ENCODE measurements around the gene CPT1C.
"Not testable (repeated sequence)": the region's sequence is repeated elsewhere in the genome, so short reads cannot be mapped to it uniquely, and the experiment has no call there.

Gene CPT1C

DNA sequence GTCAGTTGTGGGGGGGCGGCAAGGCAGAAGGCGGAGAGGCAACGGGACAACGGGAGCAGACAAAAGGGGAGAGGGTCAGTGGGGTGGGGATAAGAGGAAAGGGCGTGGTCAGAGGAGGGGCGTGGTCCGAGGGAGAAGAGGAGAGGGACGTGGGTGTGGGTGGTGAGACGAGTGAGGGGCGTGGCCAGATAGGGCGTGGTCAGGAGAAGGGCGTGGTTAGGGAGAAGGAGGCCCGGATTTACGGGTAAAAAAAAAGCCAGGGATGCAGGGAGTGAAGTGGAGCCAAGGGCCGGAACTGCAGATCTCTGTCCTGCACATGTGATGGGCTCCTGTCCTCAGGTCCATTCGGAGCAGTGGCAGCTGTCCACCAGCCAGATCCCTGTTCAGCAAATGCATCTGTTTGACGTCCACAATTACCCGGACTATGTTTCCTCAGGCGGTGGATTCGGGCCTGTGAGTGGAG is 21.5 kb downstream of the CPT1C start:
- H3K27ac ChIP-seq (ENCODE audit: low read depth, low read length) = no peak overlapping the region
- H3K9ac ChIP-seq (ENCODE audit: low read depth, low read length) = no peak overlapping the region
- no peak overlapping the region for H3K4me3 ChIP-seq (ENCODE audit: low read depth, low read length)
- no peaks in the 10 kb centered on the region for H3K27me3 ChIP-seq (ENCODE audit: control insufficient read depth, insufficient read depth, low read length)
- no peaks in the 10 kb centered on the region for H3K4me1 ChIP-seq (ENCODE audit: control insufficient read depth, insufficient read depth, low read length)
- H3K36me3 ChIP-seq (ENCODE audit: control insufficient read depth, insufficient read depth, low read length) = 0 out of 2 replicates have a peak, but pooled peaks cover 3% of the 10 kb centered on the region
- no peaks in the 10 kb centered on the region for H3K9me3 ChIP-seq (ENCODE audit: control insufficient read depth, insufficient read depth, low read length)

DNA sequence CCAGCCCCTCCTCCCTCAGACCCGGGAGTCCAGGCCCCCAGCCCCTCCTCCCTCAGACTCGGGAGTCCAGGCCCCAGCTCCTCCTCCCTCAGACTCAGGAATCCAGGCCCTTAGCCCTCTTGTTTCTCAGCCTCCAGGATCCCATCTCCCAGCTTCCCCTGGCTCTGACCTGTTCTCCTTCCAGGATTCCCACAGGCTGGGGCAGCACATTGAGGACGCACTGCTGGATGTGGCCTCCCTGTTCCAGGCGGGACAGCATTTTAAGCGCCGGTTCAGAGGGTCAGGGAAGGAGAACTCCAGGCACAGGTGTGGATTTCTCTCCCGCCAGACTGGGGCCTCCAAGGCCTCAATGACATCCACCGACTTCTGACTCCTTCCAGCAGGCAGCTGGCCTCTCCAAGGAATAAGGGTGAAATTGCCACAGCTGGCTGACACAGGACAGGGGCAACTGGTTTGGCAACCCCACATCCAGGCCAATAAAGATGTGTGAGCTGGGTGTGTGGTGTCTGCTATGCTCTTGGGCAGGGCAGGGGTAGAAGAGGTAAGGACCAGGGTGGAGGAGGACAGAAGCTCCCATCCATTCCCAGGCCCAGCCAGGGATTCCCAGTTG is 22.4 kb downstream of the CPT1C start:
- Histone ChIP-seq H3K27ac (ENCODE audit: low read depth, low read length) (no peak overlapping the region), H3K36me3 (ENCODE audit: control insufficient read depth, insufficient read depth, low read length) (0 out of 2 replicates have a peak, but pooled peaks cover 3% of the 10 kb centered on the region), H3K9ac (ENCODE audit: low read depth, low read length) (no peak overlapping the region), H3K27me3 (ENCODE audit: control insufficient read depth, insufficient read depth, low read length) (no peaks in the 10 kb centered on the region), H3K9me3 (ENCODE audit: control insufficient read depth, insufficient read depth, low read length) (no peaks in the 10 kb centered on the region), H3K4me1 (ENCODE audit: control insufficient read depth, insufficient read depth, low read length) (no peaks in the 10 kb centered on the region), H3K4me3 (ENCODE audit: low read depth, low read length) (no peak overlapping the region)

DNA sequence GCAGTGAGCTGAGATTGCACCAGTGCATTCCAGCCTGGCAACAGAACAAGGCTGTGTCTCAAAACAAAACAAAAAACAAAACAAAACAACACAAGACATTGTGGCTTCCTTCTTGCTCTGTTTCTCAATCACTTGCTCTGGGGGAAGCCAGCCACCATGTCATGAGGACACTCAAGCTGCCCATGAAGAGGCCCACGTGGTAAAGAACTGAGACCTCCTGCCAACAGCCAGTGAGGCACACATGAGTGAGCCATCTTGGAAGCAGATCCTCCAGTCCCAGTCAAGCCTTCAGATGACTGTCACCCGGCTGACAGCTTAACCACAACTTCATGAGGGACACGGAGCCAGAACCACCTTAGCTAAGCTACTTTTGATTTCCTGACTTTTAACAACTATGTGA is 25.2 kb downstream of the CPT1C start:
- H3K27me3 ChIP-seq (ENCODE audit: control insufficient read depth, insufficient read depth, low read length) = no peaks in the 10 kb centered on the region
- no peak overlapping the region for H3K4me3 ChIP-seq (ENCODE audit: low read depth, low read length)
- H3K36me3 ChIP-seq (ENCODE audit: control insufficient read depth, insufficient read depth, low read length) = no peaks in the 10 kb centered on the region
- no peak overlapping the region for H3K9ac ChIP-seq (ENCODE audit: low read depth, low read length)
- no peaks in the 10 kb centered on the region for H3K9me3 ChIP-seq (ENCODE audit: control insufficient read depth, insufficient read depth, low read length)
- no peak overlapping the region for H3K27ac ChIP-seq (ENCODE audit: low read depth, low read length)
- no peaks in the 10 kb centered on the region for H3K4me1 ChIP-seq (ENCODE audit: control insufficient read depth, insufficient read depth, low read length)

GRCh38 chr19:49718511-49718910 is 27.6 kb downstream of the CPT1C start:
- H3K9ac ChIP-seq (ENCODE audit: low read depth, low read length) = no peak overlapping the region
- no peak overlapping the region for H3K4me3 ChIP-seq (ENCODE audit: low read depth, low read length)
- H3K27ac ChIP-seq (ENCODE audit: low read depth, low read length) = no peak overlapping the region

GRCh38 chr19:49718991-49719390 is 28.1 kb downstream of the CPT1C start:
- Histone ChIP-seq H3K9ac (ENCODE audit: low read depth, low read length) (no peak overlapping the region), H3K4me1 (ENCODE audit: control insufficient read depth, insufficient read depth, low read length) (no peaks in the 10 kb centered on the region), H3K27me3 (ENCODE audit: control insufficient read depth, insufficient read depth, low read length) (no peaks in the 10 kb centered on the region), H3K27ac (ENCODE audit: low read depth, low read length) (no peak overlapping the region), H3K4me3 (ENCODE audit: low read depth, low read length) (no peak overlapping the region), H3K36me3 (ENCODE audit: control insufficient read depth, insufficient read depth, low read length) (no peaks in the 10 kb centered on the region), H3K9me3 (ENCODE audit: control insufficient read depth, insufficient read depth, low read length) (no peaks in the 10 kb centered on the region)

More at GRCh38 chr19:49718511-49718910, 27.6 kb downstream of the CPT1C start:
- Histone ChIP-seq H3K36me3 (ENCODE audit: control insufficient read depth, insufficient read depth, low read length) (no peaks in the 10 kb centered on the region), H3K4me1 (ENCODE audit: control insufficient read depth, insufficient read depth, low read length) (no peaks in the 10 kb centered on the region), H3K27me3 (ENCODE audit: control insufficient read depth, insufficient read depth, low read length) (no peaks in the 10 kb centered on the region), H3K9me3 (ENCODE audit: control insufficient read depth, insufficient read depth, low read length) (no peaks in the 10 kb centered on the region)

DNA sequence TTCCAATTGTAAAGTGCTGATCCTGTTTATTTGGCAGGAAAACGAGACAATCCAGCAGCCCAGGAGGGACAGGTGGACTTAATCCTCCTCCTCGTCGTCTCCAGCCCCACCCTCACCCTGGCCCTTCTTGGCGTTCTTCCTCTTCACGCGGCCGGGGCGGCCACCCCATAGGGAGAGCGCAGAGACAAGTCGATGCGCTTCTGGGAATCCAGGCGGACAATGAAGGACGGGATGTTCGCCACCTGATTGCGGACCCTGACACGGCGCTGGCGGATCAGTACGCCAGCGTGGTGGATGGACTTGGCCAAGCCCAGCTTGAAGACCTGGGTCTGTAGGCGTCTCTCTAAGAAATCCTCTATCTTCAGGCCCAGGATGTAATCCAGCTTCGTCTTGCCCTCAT is 28.5 kb downstream of the CPT1C start:
- not testable (repeated sequence) for H3K27me3 ChIP-seq (ENCODE audit: control insufficient read depth, insufficient read depth, low read length); H3K9me3 ChIP-seq (ENCODE audit: control insufficient read depth, insufficient read depth, low read length); H3K36me3 ChIP-seq (ENCODE audit: control insufficient read depth, insufficient read depth, low read length); H3K4me3 ChIP-seq (ENCODE audit: low read depth, low read length); H3K4me1 ChIP-seq (ENCODE audit: control insufficient read depth, insufficient read depth, low read length); H3K9ac ChIP-seq (ENCODE audit: low read depth, low read length); H3K27ac ChIP-seq (ENCODE audit: low read depth, low read length)

DNA sequence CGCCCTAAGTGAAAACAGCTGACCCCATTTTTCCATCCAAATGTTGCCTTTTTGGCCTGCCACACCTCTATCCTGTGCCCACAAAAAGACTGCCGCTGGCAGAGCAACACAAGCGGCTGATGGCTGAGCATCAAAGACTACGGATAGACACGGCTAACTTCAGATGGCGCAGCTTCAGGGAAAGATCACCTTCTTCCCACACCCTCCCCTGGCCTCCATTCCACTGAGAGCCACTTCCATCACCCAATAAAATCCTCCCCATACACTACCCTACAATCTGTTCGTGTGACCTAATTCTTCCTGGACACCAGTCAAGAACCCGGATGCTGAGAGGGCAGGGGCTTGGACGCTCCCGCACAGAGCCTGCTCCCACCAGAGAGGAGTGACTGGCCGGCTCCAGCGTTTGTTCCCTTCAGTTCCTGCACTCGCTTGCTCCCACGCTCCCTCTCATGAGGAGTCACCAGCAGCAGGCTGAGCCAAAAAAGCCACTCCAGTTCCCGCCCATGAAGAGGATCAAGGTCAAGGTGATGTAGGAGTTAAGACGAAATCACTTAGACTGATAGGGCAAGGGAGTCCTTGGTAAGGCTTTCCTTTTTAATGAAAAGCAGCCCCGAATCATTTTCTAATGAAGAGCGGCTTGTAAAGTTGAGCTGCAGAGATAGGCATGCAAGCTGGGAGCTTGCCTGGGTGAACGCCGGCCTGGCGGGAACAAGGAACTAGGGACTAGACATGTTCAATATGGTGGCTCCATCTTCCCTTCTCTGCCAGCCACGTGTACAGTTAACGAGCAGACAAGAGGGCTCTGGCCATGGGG is 36.5 kb downstream of the CPT1C start:
- Histone ChIP-seq H3K27ac (ENCODE audit: low read depth, low read length) (no peak overlapping the region), H3K9me3 (ENCODE audit: control insufficient read depth, insufficient read depth, low read length) (no peaks in the 10 kb centered on the region), H3K36me3 (ENCODE audit: control insufficient read depth, insufficient read depth, low read length) (no peaks in the 10 kb centered on the region), H3K4me1 (ENCODE audit: control insufficient read depth, insufficient read depth, low read length) (no peaks in the 10 kb centered on the region), H3K27me3 (ENCODE audit: control insufficient read depth, insufficient read depth, low read length) (no peaks in the 10 kb centered on the region), H3K9ac (ENCODE audit: low read depth, low read length) (no peak overlapping the region), H3K4me3 (ENCODE audit: low read depth, low read length) (no peak overlapping the region)

DNA sequence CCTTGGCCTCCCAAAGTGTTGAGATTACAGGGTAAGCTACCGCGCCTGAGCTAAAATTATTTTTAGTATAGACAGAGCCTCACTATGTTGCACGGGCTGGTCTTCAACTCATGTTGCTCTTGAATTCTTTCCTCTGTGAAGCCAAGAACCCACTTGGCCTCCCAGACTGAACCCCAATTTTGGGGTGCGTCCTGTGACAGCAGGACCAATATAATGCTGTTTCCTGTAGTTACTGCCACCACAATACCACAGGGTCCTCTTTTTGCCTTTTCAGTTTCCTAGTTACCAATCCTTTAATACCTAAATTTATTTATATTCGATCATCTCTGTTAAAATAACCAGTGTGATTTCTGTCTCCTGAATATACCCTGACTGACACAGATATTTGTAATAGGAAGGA is 39.2 kb downstream of the CPT1C start:
- Histone ChIP-seq H3K9me3 (ENCODE audit: control insufficient read depth, insufficient read depth, low read length) (no peaks in the 10 kb centered on the region), H3K4me3 (ENCODE audit: low read depth, low read length) (no peak overlapping the region), H3K9ac (ENCODE audit: low read depth, low read length) (no peak overlapping the region), H3K27me3 (ENCODE audit: control insufficient read depth, insufficient read depth, low read length) (no peaks in the 10 kb centered on the region), H3K36me3 (ENCODE audit: control insufficient read depth, insufficient read depth, low read length) (no peaks in the 10 kb centered on the region), H3K4me1 (ENCODE audit: control insufficient read depth, insufficient read depth, low read length) (no peaks in the 10 kb centered on the region), H3K27ac (ENCODE audit: low read depth, low read length) (no peak overlapping the region)

DNA sequence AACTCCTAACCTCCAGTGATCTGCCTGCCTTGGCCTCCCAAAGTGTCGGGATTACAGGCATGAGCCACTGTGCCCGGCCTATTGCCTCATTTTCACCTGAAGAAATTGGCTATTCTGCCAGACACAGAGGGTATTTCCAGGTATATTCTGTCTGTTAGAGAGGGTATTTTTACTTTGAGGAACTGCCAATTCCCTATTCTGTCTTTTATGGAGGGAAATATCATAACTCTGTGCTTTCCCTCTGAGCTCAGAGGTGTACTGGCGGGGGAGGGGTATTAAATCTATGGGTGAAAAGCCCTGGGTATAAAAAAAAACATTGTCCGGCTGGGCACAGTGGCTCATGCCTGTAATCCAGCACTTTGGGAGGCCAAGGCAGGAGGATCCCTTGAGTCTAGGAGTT is 47.4 kb downstream of the CPT1C start:
- no peak overlapping the region for H3K4me3 ChIP-seq (ENCODE audit: low read depth, low read length)
- no peaks in the 10 kb centered on the region for H3K36me3 ChIP-seq (ENCODE audit: control insufficient read depth, insufficient read depth, low read length)
- H3K27ac ChIP-seq (ENCODE audit: low read depth, low read length) = no peak overlapping the region
- no peaks in the 10 kb centered on the region for H3K4me1 ChIP-seq (ENCODE audit: control insufficient read depth, insufficient read depth, low read length)
- H3K9me3 ChIP-seq (ENCODE audit: control insufficient read depth, insufficient read depth, low read length) = no peaks in the 10 kb centered on the region
- H3K27me3 ChIP-seq (ENCODE audit: control insufficient read depth, insufficient read depth, low read length) = no peaks in the 10 kb centered on the region
- no peak overlapping the region for H3K9ac ChIP-seq (ENCODE audit: low read depth, low read length)

- Histone ChIP-seq H3K9ac (ENCODE audit: low read depth, low read length) (no peak overlapping the region), H3K27me3 (ENCODE audit: control insufficient read depth, insufficient read depth, low read length) (no peaks in the 10 kb centered on the region), H3K4me3 (ENCODE audit: low read depth, low read length) (no peak overlapping the region), H3K27ac (ENCODE audit: low read depth, low read length) (no peak overlapping the region), H3K9me3 (ENCODE audit: control insufficient read depth, insufficient read depth, low read length) (no peaks in the 10 kb centered on the region), H3K4me1 (ENCODE audit: control insufficient read depth, insufficient read depth, low read length) (no peaks in the 10 kb centered on the region), H3K36me3 (ENCODE audit: control insufficient read depth, insufficient read depth, low read length) (no peaks in the 10 kb centered on the region)
These were observed 48.2 kb downstream of the CPT1C start for GRCh38 chr19:49739098-49739497.

- H3K4me1 ChIP-seq (ENCODE audit: control insufficient read depth, insufficient read depth, low read length) = no peaks in the 10 kb centered on the region
- H3K36me3 ChIP-seq (ENCODE audit: control insufficient read depth, insufficient read depth, low read length) = no peaks in the 10 kb centered on the region
- H3K4me3 ChIP-seq (ENCODE audit: low read depth, low read length) = no peak overlapping the region
- no peak overlapping the region for H3K9ac ChIP-seq (ENCODE audit: low read depth, low read length)
- no peaks in the 10 kb centered on the region for H3K9me3 ChIP-seq (ENCODE audit: control insufficient read depth, insufficient read depth, low read length)
- no peaks in the 10 kb centered on the region for H3K27me3 ChIP-seq (ENCODE audit: control insufficient read depth, insufficient read depth, low read length)
- H3K27ac ChIP-seq (ENCODE audit: low read depth, low read length) = no peak overlapping the region
These were observed 49.0 kb downstream of the CPT1C start for GRCh38 chr19:49739933-49740332.
